Hypothalamus (tissue), 51 donors: ENCODE data around the gene SNX32.

ENCODE experiments used
- DNase-seq, 51 donors: peaks; one replicate each; lab custom pipeline; 2025; lab: John Stamatoyannopoulos, UW

Gene SNX32

GRCh38 chr11:65796726-65797601 is 36.8 kb upstream of the SNX32 start:
- no peak for DNase-seq

GRCh38 chr11:65797711-65798110 is 36.1 kb upstream of the SNX32 start:
- DNase-seq = no peak

- DNase-seq = no peak
Observed at GRCh38 chr11:65798882-65799281, 34.9 kb upstream of the SNX32 start.

GRCh38 chr11:65801153-65801987 is 32.4 kb upstream of the SNX32 start:
- no peak for DNase-seq

GRCh38 chr11:65802841-65803240 is 30.9 kb upstream of the SNX32 start:
- no peak for DNase-seq

- DNase-seq = no peak
Observed at GRCh38 chr11:65803797-65804492, 29.8 kb upstream of the SNX32 start.

GRCh38 chr11:65806979-65807378 is 26.8 kb upstream of the SNX32 start:
- no peak for DNase-seq

- DNase-seq = no peak
Observed at GRCh38 chr11:65808744-65809341, 24.9 kb upstream of the SNX32 start.

- no peak for DNase-seq
Observed at GRCh38 chr11:65809496-65809895, 24.3 kb upstream of the SNX32 start.

- no peak for DNase-seq
Observed at GRCh38 chr11:65810046-65810868, 23.5 kb upstream of the SNX32 start.

GRCh38 chr11:65811764-65812475 is 21.8 kb upstream of the SNX32 start:
- no peak for DNase-seq

GRCh38 chr11:65814131-65814985 is 19.4 kb upstream of the SNX32 start:
- DNase-seq = peak in 8 of 51 donors; percentile 3 to 43 (median 6)

- DNase-seq = no peak
Observed at GRCh38 chr11:65814986-65815565, 18.7 kb upstream of the SNX32 start.

GRCh38 chr11:65816696-65817095 is 17.1 kb upstream of the SNX32 start:
- DNase-seq = no peak

- DNase-seq = no peak
Observed at GRCh38 chr11:65817312-65817834, 16.4 kb upstream of the SNX32 start.

- peak; percentile 39 to 97 (median 85) for DNase-seq
Observed at GRCh38 chr11:65817835-65818680, 15.7 kb upstream of the SNX32 start.

- no peak for DNase-seq
Observed at GRCh38 chr11:65821107-65821506, 12.7 kb upstream of the SNX32 start.
